ENCODE results near the gene HIVEP3.

- TF ChIP-seq CTCF (IDR thresholded peaks at IDR 0.05) (no peak), EP300 (IDR thresholded peaks at IDR 0.05) (no peak), POLR2AphosphoS5 (IDR thresholded peaks at IDR 0.05) (no peak)
These were observed 29.0 kb downstream of the HIVEP3 start for GRCh38 chr1:41889506-41890414.
